GM19023 (cell line): Measurements from ENCODE around the gene CDK3.

Source experiments
- ATAC-seq: cut with Tn5 transposase; IDR thresholded peaks from one replicate; pipeline ENCODE4 v1.9.1; 2021; ENCODE audit warnings: mild to moderate bottlenecking, moderate library complexity; ENCODE audit not compliant: unreplicated experiment

Gene CDK3

DNA sequence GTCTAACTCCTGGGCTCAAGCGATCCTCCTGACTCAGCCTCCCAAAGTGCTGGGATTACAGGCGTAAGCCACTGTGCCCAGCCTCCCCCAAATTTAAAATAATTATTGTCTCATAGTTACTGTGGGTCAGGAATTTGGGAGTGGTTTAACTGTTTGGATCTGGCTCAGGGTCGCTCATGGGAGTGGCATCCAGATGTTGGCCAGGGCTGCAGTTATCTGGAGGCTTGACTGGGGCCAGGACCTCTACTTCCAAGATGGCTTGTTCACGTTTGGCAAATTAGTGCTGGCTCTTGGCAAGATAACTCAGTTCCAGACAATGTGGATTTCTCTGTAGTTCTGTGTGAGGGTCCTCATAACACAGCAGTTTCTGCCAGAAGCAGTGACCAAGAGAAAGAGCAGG lies 13.6 kb upstream of the CDK3 start:
- ATAC-seq: no peak

- no peak for ATAC-seq
Measured at GRCh38 chr17:75991396-75991795, 9.3 kb upstream of the CDK3 start.

GRCh38 chr17:75994802-75995370 lies 5.8 kb upstream of the CDK3 start:
- no peak for ATAC-seq

DNA sequence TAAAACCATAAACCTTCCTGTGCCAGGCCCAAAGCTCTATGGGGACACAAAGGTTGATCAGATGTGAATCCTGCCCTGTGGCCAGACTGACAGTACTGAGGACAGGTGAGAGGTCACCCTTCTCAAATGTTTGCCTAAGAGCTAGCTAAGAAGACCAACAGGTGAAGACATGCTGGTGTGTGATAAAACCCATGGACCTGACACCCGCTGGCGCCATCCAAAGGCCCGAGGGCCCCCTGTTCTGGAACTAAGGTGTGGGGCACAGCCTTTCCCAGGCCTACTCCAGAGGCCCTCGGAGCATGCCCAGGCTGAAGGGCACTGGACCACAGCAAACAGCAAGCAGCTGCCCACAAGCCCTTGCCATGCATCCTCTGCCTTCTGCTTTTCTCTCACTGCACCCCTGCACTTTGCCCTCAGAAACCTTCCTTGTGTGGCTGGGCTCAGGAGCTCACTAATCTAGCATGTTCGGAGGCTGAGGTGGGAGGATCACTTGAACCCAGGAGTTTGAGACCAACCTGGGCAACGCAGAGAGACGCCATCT lies 5.2 kb upstream of the CDK3 start:
- no peak for ATAC-seq

DNA sequence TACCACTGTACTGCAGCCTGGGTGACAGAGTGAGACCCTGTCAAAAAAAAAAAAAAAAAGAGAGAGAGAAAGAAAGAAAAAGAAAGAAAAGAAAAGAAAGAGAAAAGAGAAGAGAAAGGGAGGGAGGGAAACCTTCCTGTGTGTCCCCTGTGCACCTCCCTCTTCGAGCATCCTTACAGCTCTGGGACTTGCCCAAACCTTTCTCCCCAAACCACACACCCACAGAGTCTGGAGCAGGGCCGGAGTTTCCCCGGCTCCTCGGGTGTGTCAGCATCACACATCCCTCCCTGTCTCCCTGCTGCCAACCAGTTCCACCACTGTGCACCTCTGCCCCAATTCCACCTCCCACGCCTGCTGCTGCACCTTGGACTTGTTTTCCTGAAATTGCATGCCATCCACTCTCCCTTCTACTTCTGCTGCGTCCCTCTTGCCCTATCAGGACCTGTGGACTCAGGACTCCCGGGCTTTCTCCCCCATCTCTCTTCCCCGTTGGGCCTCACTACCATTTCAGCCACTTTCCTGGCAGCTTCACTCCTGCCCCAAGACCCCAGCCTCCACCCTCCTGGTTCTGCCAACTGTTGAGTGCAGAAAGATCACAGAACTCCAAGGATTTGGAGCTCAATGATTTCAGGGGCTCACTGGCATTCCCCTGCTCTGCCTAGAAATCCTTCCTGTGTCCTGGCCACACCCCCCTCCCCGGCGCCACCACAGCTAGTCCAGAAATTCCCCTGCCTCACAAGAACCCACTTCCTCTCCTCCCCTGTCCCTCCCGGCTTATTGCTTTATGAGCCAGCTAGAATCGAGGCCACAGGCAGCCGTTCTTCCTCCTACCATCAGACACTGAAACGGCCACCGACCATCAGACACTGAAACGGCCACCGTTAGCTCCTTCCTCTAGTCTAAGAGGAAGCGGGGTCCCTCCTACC lies 3.7 kb upstream of the CDK3 start:
- ATAC-seq: no peak

- ATAC-seq: no peak
Measured at GRCh38 chr17:75998327-75998795, 2.3 kb upstream of the CDK3 start.

- ATAC-seq: no peak
Measured at GRCh38 chr17:76000016-76000754, 470 bp upstream of the CDK3 start.

- ATAC-seq: no peak
Measured at GRCh38 chr17:76002100-76002499, 1.4 kb downstream of the CDK3 start.

GRCh38 chr17:76003915-76004314 lies 3.3 kb downstream of the CDK3 start:
- ATAC-seq: no peak

- ATAC-seq: no peak
Measured at GRCh38 chr17:76004750-76005262, 4.2 kb downstream of the CDK3 start.

DNA sequence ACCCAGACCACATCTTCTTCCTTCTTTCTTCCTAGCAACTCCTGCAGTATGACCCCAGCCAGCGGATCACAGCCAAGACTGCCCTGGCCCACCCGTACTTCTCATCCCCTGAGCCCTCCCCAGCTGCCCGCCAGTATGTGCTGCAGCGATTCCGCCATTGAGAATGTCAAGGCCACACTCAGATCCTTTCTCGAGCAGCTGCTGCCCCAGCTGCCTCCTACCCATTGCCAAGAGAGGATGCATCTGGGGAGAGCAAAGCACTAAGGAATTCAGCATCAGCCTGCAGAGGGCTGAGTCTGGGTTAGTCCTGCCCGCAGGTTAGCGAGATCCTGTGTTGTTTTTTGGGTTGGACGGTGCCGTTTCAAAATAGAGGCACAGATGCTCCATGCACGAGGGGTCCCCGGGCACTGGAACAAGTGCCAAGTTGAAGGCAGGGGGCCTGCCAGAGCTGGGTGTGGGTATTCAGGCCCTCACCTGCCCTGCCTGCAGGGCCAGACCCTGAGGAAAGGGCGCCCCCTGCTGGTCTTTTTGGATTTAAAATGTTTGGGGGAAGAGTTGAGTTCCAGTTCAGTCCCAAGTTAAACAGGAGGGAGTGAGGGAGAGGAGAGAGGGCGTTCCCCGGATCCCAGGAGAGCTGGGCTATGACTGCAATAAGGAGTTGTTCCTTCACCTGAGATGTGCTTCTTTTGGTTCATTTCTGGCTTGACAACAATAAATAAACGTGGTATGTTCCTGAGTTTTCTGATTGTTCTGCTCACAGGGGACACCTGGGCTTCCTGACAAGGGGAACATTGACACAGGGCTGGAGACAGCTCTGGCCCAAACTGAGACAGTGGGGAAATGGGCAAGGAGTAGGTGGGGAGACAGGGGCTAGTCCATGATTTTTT lies 4.9 kb downstream of the CDK3 start:
- ATAC-seq: no peak

DNA sequence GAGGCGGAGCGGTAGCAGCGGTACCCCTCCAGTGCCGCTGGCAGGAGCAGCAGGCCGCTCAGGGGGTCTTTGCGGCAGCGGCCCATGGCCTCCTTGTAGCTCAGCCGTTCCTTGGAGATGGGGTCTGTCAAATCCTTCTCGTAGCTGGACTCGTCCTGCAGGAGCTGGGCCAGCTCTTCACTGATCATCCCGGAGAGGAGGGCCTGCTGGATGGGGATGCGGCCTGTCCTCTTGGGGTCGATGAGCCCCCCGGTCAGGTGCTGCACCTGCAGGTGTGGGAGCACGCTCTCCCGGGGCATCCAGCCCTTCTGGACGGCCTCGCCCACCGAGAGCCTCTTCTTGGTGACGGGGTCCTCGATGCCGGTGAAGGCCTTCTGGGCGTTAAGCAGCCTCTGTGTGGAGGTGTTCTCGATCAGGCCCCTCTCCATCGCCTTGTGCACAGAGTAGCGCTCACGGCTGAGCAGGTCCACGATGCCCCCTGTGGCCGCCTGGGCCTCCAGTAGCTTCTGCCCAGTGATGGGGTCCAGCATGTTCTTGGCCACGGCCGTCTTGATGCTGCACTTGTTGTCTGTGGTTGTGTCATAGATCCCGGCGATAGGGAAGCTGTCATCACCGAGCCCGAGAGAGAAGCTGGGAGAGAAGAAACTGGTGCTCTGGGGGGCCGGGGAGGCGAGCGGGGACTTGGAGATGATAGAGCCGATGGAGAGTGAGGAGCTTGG lies 6.6 kb downstream of the CDK3 start:
- ATAC-seq: no peak

GRCh38 chr17:76007850-76008165 lies 7.2 kb downstream of the CDK3 start:
- no peak for ATAC-seq

DNA sequence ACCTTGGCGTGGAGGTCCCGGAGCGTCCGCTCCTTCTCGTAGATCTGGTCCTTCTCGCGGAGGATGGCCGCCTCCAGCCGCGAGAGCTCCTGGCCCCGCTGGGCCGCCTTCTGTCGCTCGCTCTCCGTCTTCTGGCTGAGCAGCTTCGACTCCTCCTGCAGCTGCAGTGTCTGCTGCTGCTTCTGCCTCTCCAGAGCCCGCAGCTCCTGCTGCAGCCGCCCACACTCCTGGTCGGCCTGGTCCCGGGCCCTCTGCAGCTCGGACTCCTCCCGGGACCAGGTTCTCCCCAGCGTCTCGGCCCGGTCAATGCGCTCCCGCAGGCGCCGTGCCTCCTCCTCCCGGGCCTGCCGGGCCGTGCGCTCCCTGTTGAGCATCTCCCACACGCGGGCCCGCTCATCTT lies 7.6 kb downstream of the CDK3 start:
- ATAC-seq: no peak

- ATAC-seq: no peak
Measured at GRCh38 chr17:76008630-76009425, 8.2 kb downstream of the CDK3 start.

DNA sequence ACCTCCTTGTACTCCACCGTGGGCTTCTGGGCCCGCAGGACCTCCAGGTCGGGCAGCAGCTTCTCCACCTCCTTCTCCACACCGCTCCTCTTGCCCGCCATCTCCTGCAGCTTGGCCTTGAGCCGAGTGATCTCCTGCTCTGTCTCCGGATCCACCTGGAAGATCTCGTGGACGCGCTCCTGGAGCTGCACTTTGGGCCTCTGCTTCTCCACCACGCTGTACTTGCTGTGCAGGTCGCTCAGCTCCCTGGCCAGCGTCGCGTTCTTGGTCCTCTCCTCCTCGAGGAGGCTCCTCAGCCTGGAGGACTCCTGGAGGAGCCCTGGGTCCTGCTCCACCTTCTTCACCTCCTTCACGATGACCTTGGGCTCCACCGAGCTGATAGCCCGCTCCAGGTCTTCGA lies 8.8 kb downstream of the CDK3 start:
- no peak for ATAC-seq

GRCh38 chr17:76009969-76010661 lies 9.5 kb downstream of the CDK3 start:
- no peak for ATAC-seq

GRCh38 chr17:76011951-76012350 lies 11.3 kb downstream of the CDK3 start:
- no peak for ATAC-seq
